Activated B cell treated with CpG ODN at 0.5 μM for 24 hours (primary cell): ENCODE results near the gene DNAJC13. TPM values are rescaled to one million over a fixed set of nuclear protein-coding genes. Genes with fewer than 3 reads are reported as not detected.

ENCODE experiments used
- ATAC-seq: fragments of 200-7000 bp; cut with Tn5 transposase; one replicate; pipeline ENCODE4 v1.10.0; 2021; ENCODE audit warnings: low read depth, mild to moderate bottlenecking, moderate library complexity
- CTCF ChIA-PET: fragments of 350-600 bp; sonication (Branson Sonifier 250); formaldehyde crosslinking; loops from one replicate; lab custom pipeline; 2021; ENCODE audit warnings: antibody characterized with exemption; lab: Charles Lee
- POLR2A ChIA-PET: fragments of 350-600 bp; sonication (Branson Sonifier 250); formaldehyde crosslinking; loops from one replicate; lab custom pipeline; 2021; ENCODE audit warnings: antibody characterized with exemption; lab: Charles Lee
- DNase-seq: peaks from one replicate; pipeline ENCODE4 v3.0.0; 2022
- H3K27ac Mint-ChIP-seq: one replicate; pipeline ENCODE4 v1.8.0; 2020; ENCODE audit warnings: mixed read lengths
- H3K27me3 Mint-ChIP-seq: one replicate; pipeline ENCODE4 v1.8.0; 2021; ENCODE audit warnings: mixed read lengths
- H3K36me3 Mint-ChIP-seq: one replicate; pipeline ENCODE4 v1.8.0; 2021; ENCODE audit warnings: low read depth, mixed read lengths
- H3K4me1 Mint-ChIP-seq: one replicate; pipeline ENCODE4 v1.8.0; 2021; ENCODE audit warnings: mixed read lengths
- H3K4me3 Mint-ChIP-seq: one replicate; pipeline ENCODE4 v1.8.0; 2020; ENCODE audit warnings: mild to moderate bottlenecking, mixed read lengths
- H3K9me3 Mint-ChIP-seq: one replicate; pipeline ENCODE4 v1.8.0; 2020; ENCODE audit warnings: mixed read lengths
- CTCF ChIP-seq: fragments of 200-600 bp; IDR thresholded peaks from one replicate; pipeline ENCODE4 v1.8.0; 2022; ENCODE audit warnings: antibody characterized with exemption, mild to moderate bottlenecking
- intact Hi-C: fragments of 100-400 bp; cut with micrococcal nuclease; formaldehyde crosslinking; loops from one replicate; pipeline ENCODE4 v1.15.1; 2024
- total RNA-seq: library from RNA; stranded (reverse); gene quantifications from 2 replicates; pipeline ENCODE4 v1.2.3, GENCODE V29; 2022

The DNAJC13 gene
- total RNA-seq, 1 donor from 2014 or later: 39.8 TPM

GRCh38 chr3:132542577-132542976, 125.3 kb downstream of the DNAJC13 start:
- peaks cover 35% of the 10 kb centered on the region for H3K36me3 Mint-ChIP-seq
- ChIA-PET POLR2A (no interaction called here), CTCF (interaction anchor here (0.5 kb wide), 1 partner anchor 99 kb away, joined by 3 read pairs; no protein-coding TSS in a partner anchor)
- no peak overlapping the region for H3K27ac Mint-ChIP-seq
- no peak for TF ChIP-seq CTCF
- H3K4me1 Mint-ChIP-seq: no peaks in the 10 kb centered on the region
- no peak for ATAC-seq
- H3K9me3 Mint-ChIP-seq: no peaks in the 10 kb centered on the region
- intact Hi-C loops: no loop called here
- no peaks in the 10 kb centered on the region for H3K27me3 Mint-ChIP-seq
- H3K4me3 Mint-ChIP-seq: no peak overlapping the region
- no peak for DNase-seq

GRCh38 chr3:132543011-132543739, 125.9 kb downstream of the DNAJC13 start:
- no peak for TF ChIP-seq CTCF
- Mint-ChIP-seq H3K9me3 (no peaks in the 10 kb centered on the region), H3K36me3 (peaks cover 30% of the 10 kb centered on the region), H3K4me1 (no peaks in the 10 kb centered on the region), H3K4me3 (no peak overlapping the region), H3K27ac (no peak overlapping the region), H3K27me3 (no peaks in the 10 kb centered on the region)
- no peak for DNase-seq
- CTCF ChIA-PET: interaction anchor here (0.5 kb wide), 1 partner anchor 98 kb away, joined by 3 read pairs; no protein-coding TSS in a partner anchor
- POLR2A ChIA-PET: no interaction called here
- no peak for ATAC-seq
- intact Hi-C loops: no loop called here

GRCh38 chr3:132544130-132544529, 126.8 kb downstream of the DNAJC13 start:
- Mint-ChIP-seq H3K4me3 (no peak overlapping the region), H3K4me1 (no peaks in the 10 kb centered on the region), H3K27ac (no peak overlapping the region), H3K9me3 (no peaks in the 10 kb centered on the region), H3K27me3 (no peaks in the 10 kb centered on the region), H3K36me3 (peaks cover 22% of the 10 kb centered on the region)
- ATAC-seq: no peak
- no peak for TF ChIP-seq CTCF
- intact Hi-C loops: no loop called here
- no peak for DNase-seq
- POLR2A ChIA-PET: no interaction called here
- CTCF ChIA-PET: no interaction called here

GRCh38 chr3:132545471-132545870, 128.2 kb downstream of the DNAJC13 start:
- CTCF ChIA-PET: interaction anchor here (1.0 kb wide), 1 partner anchor 11 kb away, joined by 3 read pairs; no protein-coding TSS in a partner anchor

More at GRCh38 chr3:132545471-132545870, 128.2 kb downstream of the DNAJC13 start:
- POLR2A ChIA-PET: interaction anchor here (0.6 kb wide), 1 partner anchor 34 kb away, joined by 6 read pairs; no protein-coding TSS in a partner anchor
- ATAC-seq (no peak), DNase-seq (no peak)
- no peaks in the 10 kb centered on the region for H3K27me3 Mint-ChIP-seq
- peaks cover 12% of the 10 kb centered on the region for H3K36me3 Mint-ChIP-seq
- H3K4me1 Mint-ChIP-seq: peaks cover 5% of the 10 kb centered on the region
- no peak for TF ChIP-seq CTCF
- intact Hi-C loops: no loop called here
- H3K9me3 Mint-ChIP-seq: no peaks in the 10 kb centered on the region
- H3K27ac Mint-ChIP-seq: no peak overlapping the region
- H3K4me3 Mint-ChIP-seq: no peak overlapping the region
